IPS-20b (cell line): ENCODE data around the gene MMP24.

Experiments
- H3K27ac ChIP-seq: one replicate; pipeline ENCODE4 v1.5.1; 2013; ENCODE audit warnings: low read length
- H3K27me3 ChIP-seq: 2 replicates; pipeline ENCODE4 v1.6.1; 2013; ENCODE audit warnings: mild to moderate bottlenecking, low read length, inconsistent platforms; ENCODE audit not compliant: insufficient read depth
- H3K36me3 ChIP-seq: 2 replicates; pipeline ENCODE4 v1.6.1; 2013; ENCODE audit warnings: low read depth, mild to moderate bottlenecking, inconsistent platforms, low read length, moderate library complexity; ENCODE audit not compliant: insufficient read depth
- H3K4me1 ChIP-seq: 2 replicates; pipeline ENCODE4 v1.6.1; 2013; ENCODE audit warnings: mild to moderate bottlenecking, control low read depth, inconsistent platforms, low read length, moderate library complexity; ENCODE audit not compliant: insufficient read depth
- H3K4me3 ChIP-seq: 2 replicates; pipeline ENCODE4 v1.5.1; 2013; ENCODE audit warnings: mild to moderate bottlenecking, low read length, inconsistent platforms
- H3K9ac ChIP-seq: 2 replicates; pipeline ENCODE4 v1.6.1; 2013; ENCODE audit warnings: low read depth, mild to moderate bottlenecking, inconsistent platforms, low read length, moderate library complexity
- H3K9me3 ChIP-seq: 2 replicates; pipeline ENCODE4 v1.6.1; 2013; ENCODE audit warnings: mild to moderate bottlenecking, low read depth, low read length, inconsistent platforms; ENCODE audit not compliant: insufficient read depth

Gene MMP24

DNA sequence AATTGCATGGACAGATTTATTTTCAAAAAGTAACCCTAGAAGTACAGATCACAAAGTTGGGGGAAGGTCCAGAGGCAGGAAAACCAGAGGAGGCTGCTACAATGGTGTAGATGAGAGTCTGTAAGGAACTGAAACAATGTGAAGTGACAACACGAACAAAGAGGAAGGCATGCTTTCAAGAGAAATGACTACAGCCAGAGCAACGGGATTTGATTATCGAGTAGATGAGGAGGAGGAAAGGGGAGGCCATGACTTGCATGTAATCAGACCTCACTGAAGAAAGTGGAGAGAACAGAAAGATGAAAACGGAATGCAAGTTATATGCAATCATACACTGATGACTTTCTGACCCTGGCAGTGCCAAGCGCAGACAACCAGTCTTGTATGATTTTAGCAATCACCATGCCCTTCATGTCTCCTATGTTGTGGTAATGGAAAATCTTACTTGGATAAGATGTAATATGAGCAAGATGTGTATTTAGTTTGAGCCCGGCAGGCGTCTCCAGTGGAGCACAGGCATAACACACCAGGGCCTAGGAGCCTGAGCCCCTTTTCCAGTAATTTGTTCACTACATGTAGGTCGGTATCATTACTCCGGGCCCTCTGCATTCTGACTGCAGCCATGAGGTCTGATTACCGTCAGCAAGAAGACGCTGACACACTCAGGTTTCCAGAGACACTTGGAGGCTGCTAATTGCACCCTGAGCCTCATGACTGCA is 99.7 kb downstream of the MMP24 start:
- H3K4me3 ChIP-seq: no peak overlapping the region

More for the DNA sequence above, 99.7 kb downstream of the MMP24 start:
- Histone ChIP-seq H3K27ac (no peak overlapping the region), H3K36me3 (0 out of 2 replicates have a peak, but pooled peaks cover 3% of the 10 kb centered on the region), H3K9me3 (no peaks in the 10 kb centered on the region), H3K4me1 (no peaks in the 10 kb centered on the region), H3K9ac (no peak overlapping the region), H3K27me3 (no peaks in the 10 kb centered on the region)
